BJ (cell line): ENCODE results near the gene KRTAP20-3. TPM values are rescaled to one million over a fixed set of nuclear protein-coding genes. Genes with fewer than 3 reads are reported as not detected.

ENCODE experiments used
- CTCF ChIA-PET: fragments of 350-600 bp; formaldehyde crosslinking; extraction: SDS; loops from one replicate; lab custom pipeline; 2021; ENCODE audit warnings: antibody characterized with exemption, inconsistent platforms; lab: Yijun Ruan, JAX
- POLR2A ChIA-PET: fragments of 300-600 bp; sonication (Branson Sonifier 250); formaldehyde crosslinking; extraction: SDS; loops from one replicate; lab custom pipeline; 2021; ENCODE audit warnings: antibody characterized with exemption; lab: Charles Lee
- DNase-seq: peaks from one replicate; pipeline ENCODE4 v3.0.0-alpha.2; 2011; ENCODE audit warnings: low read depth
- H3K27me3 ChIP-seq: 2 replicates; pipeline ENCODE4 v1.6.0; 2011; ENCODE audit warnings: low read length; ENCODE audit not compliant: control insufficient read depth, insufficient read depth
- H3K36me3 ChIP-seq: 2 replicates; pipeline ENCODE4 v1.5.1; 2011; ENCODE audit warnings: low read length; ENCODE audit not compliant: control insufficient read depth, insufficient read depth
- H3K4me3 ChIP-seq: 2 replicates; pipeline ENCODE4 v1.5.1; 2011; ENCODE audit warnings: low read depth, mild to moderate bottlenecking, control low read depth, low read length
- CTCF ChIP-seq: IDR thresholded peaks from 2 replicates; pipeline ENCODE4 v1.5.1; 2011; ENCODE audit warnings: low read depth, mild to moderate bottlenecking, control low read depth, inconsistent platforms, low read length, moderate library complexity; ENCODE audit not compliant: insufficient read depth
- polyA plus RNA-seq: library from polyadenylated mRNA; depleted of rRNA; stranded (reverse); fragments of >200 nt; gene quantifications from 2 replicates; pipeline ENCODE4 v1.2.3, GENCODE V29; 2011; rRNA removed
- small RNA-seq: library from RNA; depleted of rRNA; stranded (forward); fragments of <200 nt; gene quantifications from one replicate; pipeline ENCODE3, GENCODE V24; 2012; ENCODE audit warnings: low replicate concordance, low read depth; ENCODE audit not compliant: insufficient read length

KRTAP20-3 gene
- polyA plus RNA-seq, 1 experiment: not detected

GRCh38 chr21:30674312-30674711, 31.6 kb downstream of the KRTAP20-3 start:
- Histone ChIP-seq H3K36me3 (no peaks in the 10 kb centered on the region), H3K4me3 (no peak overlapping the region), H3K27me3 (no peaks in the 10 kb centered on the region)
- DNase-seq: no peak
- POLR2A ChIA-PET: no interaction called here
- no peak for TF ChIP-seq CTCF
- CTCF ChIA-PET: no interaction called here

- POLR2A ChIA-PET: no interaction called here
- no peak for DNase-seq
- CTCF ChIA-PET: no interaction called here
Observed at GRCh38 chr21:30676737-30677136, 34.1 kb downstream of the KRTAP20-3 start.

GRCh38 chr21:30680586-30680985, 37.9 kb downstream of the KRTAP20-3 start:
- POLR2A ChIA-PET: no interaction called here

More at GRCh38 chr21:30676737-30677136, 34.1 kb downstream of the KRTAP20-3 start:
- no peak for TF ChIP-seq CTCF
- Histone ChIP-seq H3K36me3 (no peaks in the 10 kb centered on the region), H3K27me3 (no peaks in the 10 kb centered on the region), H3K4me3 (no peak overlapping the region)

DNA sequence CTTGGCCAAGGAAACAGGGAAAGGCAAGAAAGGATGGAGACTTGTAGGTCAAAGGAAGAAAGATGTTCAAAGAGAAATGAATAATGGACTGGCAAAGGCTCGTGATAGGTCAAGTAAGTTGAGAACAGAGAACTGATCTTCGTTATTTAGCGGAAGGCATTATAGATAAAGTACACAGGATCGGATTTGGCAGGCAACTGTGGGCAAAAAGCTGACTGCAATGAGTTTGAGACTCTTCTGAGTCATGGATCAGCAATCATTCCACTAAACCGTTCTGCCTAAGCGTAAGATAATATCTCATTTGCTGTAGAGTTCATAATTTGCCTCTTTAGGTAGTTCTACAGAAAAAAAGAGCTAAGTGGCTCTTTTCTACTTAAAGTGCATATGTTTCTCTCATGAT, 41.8 kb downstream of the KRTAP20-3 start:
- no peak for DNase-seq
- Histone ChIP-seq H3K27me3 (no peaks in the 10 kb centered on the region), H3K4me3 (no peak overlapping the region), H3K36me3 (no peaks in the 10 kb centered on the region)
- CTCF ChIA-PET: no interaction called here
- POLR2A ChIA-PET: no interaction called here
- no peak for TF ChIP-seq CTCF

More at GRCh38 chr21:30680586-30680985, 37.9 kb downstream of the KRTAP20-3 start:
- CTCF ChIA-PET: no interaction called here
- no peak for TF ChIP-seq CTCF
- H3K36me3 ChIP-seq: no peaks in the 10 kb centered on the region
- DNase-seq: no peak
- no peak overlapping the region for H3K4me3 ChIP-seq
- H3K27me3 ChIP-seq: no peaks in the 10 kb centered on the region

- POLR2A ChIA-PET: no interaction called here
- H3K27me3 ChIP-seq: no peaks in the 10 kb centered on the region
- CTCF ChIA-PET: no interaction called here
Observed at GRCh38 chr21:30689822-30690221, 47.2 kb downstream of the KRTAP20-3 start.

More at GRCh38 chr21:30689822-30690221, 47.2 kb downstream of the KRTAP20-3 start:
- H3K36me3 ChIP-seq: no peaks in the 10 kb centered on the region
- H3K4me3 ChIP-seq: no peak overlapping the region
- no peak for DNase-seq
- TF ChIP-seq CTCF: no peak

Small RNA genes lying within 50 kb of the gene (small RNA-seq; reads per million reads assigned to genes)
- gene KRTAP20-1 (not detected), gene KRTAP20-3 (not detected), gene KRTAP20-4 (not detected), gene KRTAP22-1 (not detected)

Other genes with a start within 250 kb of the KRTAP20-3 start
- gene KRTAP13-1, start 246.8 kb upstream of the KRTAP20-3 start, polyA plus RNA-seq: not detected in 2 replicates
- gene KRTAP13-3, start 216.9 kb upstream of the KRTAP20-3 start, polyA plus RNA-seq: not detected in 2 replicates
- not detected in 2 replicates for gene KRTAP13-4, start 212.6 kb upstream of the KRTAP20-3 start, polyA plus RNA-seq
- gene KRTAP15-1, start 202.6 kb upstream of the KRTAP20-3 start, polyA plus RNA-seq: not detected in 2 replicates
- gene KRTAP19-1, start 162.5 kb upstream of the KRTAP20-3 start, polyA plus RNA-seq: not detected in 2 replicates
- gene KRTAP19-2, start 155.4 kb upstream of the KRTAP20-3 start, polyA plus RNA-seq: not detected in 2 replicates
- not detected in 2 replicates for gene KRTAP19-3, start 150.9 kb upstream of the KRTAP20-3 start, polyA plus RNA-seq
- not detected in 2 replicates for gene KRTAP19-4, start 145.7 kb upstream of the KRTAP20-3 start, polyA plus RNA-seq
- not detected in 2 replicates for gene KRTAP19-5, start 140.7 kb upstream of the KRTAP20-3 start, polyA plus RNA-seq
- not detected in 2 replicates for gene KRTAP19-6, start 101.0 kb upstream of the KRTAP20-3 start, polyA plus RNA-seq
- not detected in 2 replicates for gene KRTAP19-7, start 81.5 kb upstream of the KRTAP20-3 start, polyA plus RNA-seq
- gene KRTAP22-2, start 52.5 kb upstream of the KRTAP20-3 start, polyA plus RNA-seq: not detected in 2 replicates
- gene KRTAP6-3, start 50.4 kb upstream of the KRTAP20-3 start, polyA plus RNA-seq: not detected in 2 replicates
- not detected in 2 replicates for gene KRTAP6-2, start 44.0 kb upstream of the KRTAP20-3 start, polyA plus RNA-seq
- not detected in 2 replicates for gene KRTAP22-1, start 41.8 kb upstream of the KRTAP20-3 start, polyA plus RNA-seq
- not detected in 2 replicates for gene KRTAP6-1, start 28.9 kb upstream of the KRTAP20-3 start, polyA plus RNA-seq
- gene KRTAP20-1, start 26.4 kb upstream of the KRTAP20-3 start, polyA plus RNA-seq: not detected in 2 replicates
- not detected in 2 replicates for gene KRTAP20-4, start 22.2 kb upstream of the KRTAP20-3 start, polyA plus RNA-seq
- not detected in 2 replicates for gene KRTAP20-2, start 7.7 kb upstream of the KRTAP20-3 start, polyA plus RNA-seq
- not detected in 2 replicates for gene KRTAP21-3, start 75.9 kb downstream of the KRTAP20-3 start, polyA plus RNA-seq
- not detected in 2 replicates for gene KRTAP21-2, start 104.4 kb downstream of the KRTAP20-3 start, polyA plus RNA-seq
- gene KRTAP21-1, start 112.6 kb downstream of the KRTAP20-3 start, polyA plus RNA-seq: not detected in 2 replicates
- not detected in 2 replicates for gene KRTAP8-1, start 170.4 kb downstream of the KRTAP20-3 start, polyA plus RNA-seq
- gene KRTAP7-1, start 186.9 kb downstream of the KRTAP20-3 start, polyA plus RNA-seq: not detected in 2 replicates
- not detected in 2 replicates for gene KRTAP11-1, start 238.7 kb downstream of the KRTAP20-3 start, polyA plus RNA-seq